GM12872 (cell line): ENCODE data around the gene TRMU.

ENCODE experiments used
- CTCF ChIP-seq: IDR thresholded peaks from 3 replicates; pipeline ENCODE4 v1.5.1; 2011; ENCODE audit warnings: low read depth, mild to moderate bottlenecking, low read length, moderate library complexity; ENCODE audit not compliant: insufficient read depth

The TRMU gene

GRCh38 chr22:46360097-46360496, 24.6 kb downstream of the TRMU start:
- TF ChIP-seq CTCF = no peak

GRCh38 chr22:46360891-46361290, 25.4 kb downstream of the TRMU start:
- TF ChIP-seq CTCF = no peak

- TF ChIP-seq CTCF = no peak
Measured at GRCh38 chr22:46361826-46362202, 26.3 kb downstream of the TRMU start.

- TF ChIP-seq CTCF = no peak
Measured at GRCh38 chr22:46362203-46362933, 26.9 kb downstream of the TRMU start.

- TF ChIP-seq CTCF = no peak
Measured at GRCh38 chr22:46362934-46363515, 27.5 kb downstream of the TRMU start.

GRCh38 chr22:46363611-46364321, 28.3 kb downstream of the TRMU start:
- no peak for TF ChIP-seq CTCF

GRCh38 chr22:46364341-46365165, 29.0 kb downstream of the TRMU start:
- TF ChIP-seq CTCF = no peak
